Measurements from ENCODE around the gene FBXO38.

DNA sequence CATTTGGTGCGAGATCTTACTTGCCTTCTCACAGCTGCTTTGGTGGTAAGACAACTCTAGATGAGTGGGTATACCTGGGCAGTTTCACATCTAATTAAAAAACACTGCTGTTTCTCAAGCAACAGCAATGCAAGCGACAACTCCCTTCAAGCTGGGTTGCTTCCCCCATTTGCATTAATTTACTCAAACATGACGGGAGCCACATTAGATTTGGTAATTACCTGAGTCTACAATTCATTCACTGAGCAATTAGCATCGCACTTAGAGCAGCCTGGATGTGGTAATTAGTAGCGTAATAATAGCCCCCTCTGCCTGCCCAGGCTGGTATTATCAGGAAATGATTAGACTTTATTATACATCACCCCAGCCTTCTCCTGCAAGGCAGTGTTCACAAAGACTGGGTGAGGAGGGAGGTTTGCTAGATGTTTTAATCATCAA, 73.4 kb downstream of the FBXO38 start:
- TF ChIP-seq, protein P1, sequence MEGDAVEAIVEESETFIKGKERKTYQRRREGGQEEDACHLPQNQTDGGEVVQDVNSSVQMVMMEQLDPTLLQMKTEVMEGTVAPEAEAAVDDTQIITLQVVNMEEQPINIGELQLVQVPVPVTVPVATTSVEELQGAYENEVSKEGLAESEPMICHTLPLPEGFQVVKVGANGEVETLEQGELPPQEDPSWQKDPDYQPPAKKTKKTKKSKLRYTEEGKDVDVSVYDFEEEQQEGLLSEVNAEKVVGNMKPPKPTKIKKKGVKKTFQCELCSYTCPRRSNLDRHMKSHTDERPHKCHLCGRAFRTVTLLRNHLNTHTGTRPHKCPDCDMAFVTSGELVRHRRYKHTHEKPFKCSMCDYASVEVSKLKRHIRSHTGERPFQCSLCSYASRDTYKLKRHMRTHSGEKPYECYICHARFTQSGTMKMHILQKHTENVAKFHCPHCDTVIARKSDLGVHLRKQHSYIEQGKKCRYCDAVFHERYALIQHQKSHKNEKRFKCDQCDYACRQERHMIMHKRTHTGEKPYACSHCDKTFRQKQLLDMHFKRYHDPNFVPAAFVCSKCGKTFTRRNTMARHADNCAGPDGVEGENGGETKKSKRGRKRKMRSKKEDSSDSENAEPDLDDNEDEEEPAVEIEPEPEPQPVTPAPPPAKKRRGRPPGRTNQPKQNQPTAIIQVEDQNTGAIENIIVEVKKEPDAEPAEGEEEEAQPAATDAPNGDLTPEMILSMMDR (conservative IDR thresholded peaks at IDR 0.05; ENCODE audit: low read length), result peak; percentile 79
- no peak for TF ChIP-seq EZH2phosphoT487 (IDR thresholded peaks at IDR 0.05; ENCODE audit: borderline replicate concordance)
